GM12864 (cell line): ENCODE measurements around the gene CYP4Z1.
"Not testable (repeated sequence)": the region's sequence is repeated elsewhere in the genome, so short reads cannot be mapped to it uniquely, and the experiment has no call there.

ENCODE experiments used
- DNase-seq: peaks from one replicate; pipeline ENCODE4 v3.0.0-alpha.2; 2011; ENCODE audit warnings: low read depth
- H3K4me3 ChIP-seq: 2 replicates; pipeline ENCODE4 v1.5.1; 2011; ENCODE audit warnings: mild to moderate bottlenecking, low read depth, low read length, control low read depth
- TF ChIP-seq, protein P1 (sequence below): IDR thresholded peaks from 2 replicates; pipeline ENCODE4 v1.5.1; 2011; ENCODE audit warnings: low read depth, mild to moderate bottlenecking, moderate library complexity, low read length, control low read depth, inconsistent platforms; ENCODE audit errors: missing control alignments

CYP4Z1 gene

DNA sequence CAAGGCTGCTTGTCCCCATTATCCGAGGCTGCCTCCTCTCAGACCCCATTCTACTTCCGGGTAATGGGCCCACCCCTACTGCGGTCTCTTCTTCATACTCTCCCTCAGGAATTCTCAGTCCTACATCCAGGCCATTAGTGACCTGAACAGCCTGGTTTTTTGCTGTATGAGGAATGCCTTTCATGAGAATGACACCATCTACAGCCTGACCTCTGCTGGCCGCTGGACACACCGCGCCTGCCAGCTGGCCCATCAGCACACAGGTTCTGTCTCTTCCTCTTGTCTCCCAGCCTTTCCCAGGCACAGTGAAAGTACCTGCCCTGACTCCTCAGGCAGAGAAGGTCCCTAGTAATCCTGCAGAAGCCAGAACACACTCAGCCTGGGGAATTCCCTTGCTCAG, 76.6 kb downstream of the CYP4Z1 start:
- TF ChIP-seq, protein P1, sequence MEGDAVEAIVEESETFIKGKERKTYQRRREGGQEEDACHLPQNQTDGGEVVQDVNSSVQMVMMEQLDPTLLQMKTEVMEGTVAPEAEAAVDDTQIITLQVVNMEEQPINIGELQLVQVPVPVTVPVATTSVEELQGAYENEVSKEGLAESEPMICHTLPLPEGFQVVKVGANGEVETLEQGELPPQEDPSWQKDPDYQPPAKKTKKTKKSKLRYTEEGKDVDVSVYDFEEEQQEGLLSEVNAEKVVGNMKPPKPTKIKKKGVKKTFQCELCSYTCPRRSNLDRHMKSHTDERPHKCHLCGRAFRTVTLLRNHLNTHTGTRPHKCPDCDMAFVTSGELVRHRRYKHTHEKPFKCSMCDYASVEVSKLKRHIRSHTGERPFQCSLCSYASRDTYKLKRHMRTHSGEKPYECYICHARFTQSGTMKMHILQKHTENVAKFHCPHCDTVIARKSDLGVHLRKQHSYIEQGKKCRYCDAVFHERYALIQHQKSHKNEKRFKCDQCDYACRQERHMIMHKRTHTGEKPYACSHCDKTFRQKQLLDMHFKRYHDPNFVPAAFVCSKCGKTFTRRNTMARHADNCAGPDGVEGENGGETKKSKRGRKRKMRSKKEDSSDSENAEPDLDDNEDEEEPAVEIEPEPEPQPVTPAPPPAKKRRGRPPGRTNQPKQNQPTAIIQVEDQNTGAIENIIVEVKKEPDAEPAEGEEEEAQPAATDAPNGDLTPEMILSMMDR: peak; percentile 32
- not testable (repeated sequence) for H3K4me3 ChIP-seq, DNase-seq

DNA sequence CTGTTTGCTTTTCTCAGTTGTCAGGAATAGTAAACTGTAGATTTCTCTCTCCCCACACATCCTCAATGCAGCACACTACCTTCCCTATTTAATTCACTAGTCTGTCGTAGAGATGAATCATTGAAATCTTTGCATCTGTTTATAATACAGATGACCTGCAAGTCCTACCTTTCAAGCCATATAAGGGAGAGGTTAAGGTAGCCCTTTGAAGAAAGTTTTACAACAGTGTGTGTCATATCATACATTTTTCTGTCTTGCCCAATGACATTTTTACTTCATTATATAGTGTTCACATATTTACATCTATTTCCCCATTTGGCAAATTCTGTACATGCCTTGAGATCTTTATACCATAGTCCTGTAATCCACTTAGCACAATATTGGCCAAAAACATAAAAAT, 79.5 kb downstream of the CYP4Z1 start:
- not testable (repeated sequence) for DNase-seq, H3K4me3 ChIP-seq

DNA sequence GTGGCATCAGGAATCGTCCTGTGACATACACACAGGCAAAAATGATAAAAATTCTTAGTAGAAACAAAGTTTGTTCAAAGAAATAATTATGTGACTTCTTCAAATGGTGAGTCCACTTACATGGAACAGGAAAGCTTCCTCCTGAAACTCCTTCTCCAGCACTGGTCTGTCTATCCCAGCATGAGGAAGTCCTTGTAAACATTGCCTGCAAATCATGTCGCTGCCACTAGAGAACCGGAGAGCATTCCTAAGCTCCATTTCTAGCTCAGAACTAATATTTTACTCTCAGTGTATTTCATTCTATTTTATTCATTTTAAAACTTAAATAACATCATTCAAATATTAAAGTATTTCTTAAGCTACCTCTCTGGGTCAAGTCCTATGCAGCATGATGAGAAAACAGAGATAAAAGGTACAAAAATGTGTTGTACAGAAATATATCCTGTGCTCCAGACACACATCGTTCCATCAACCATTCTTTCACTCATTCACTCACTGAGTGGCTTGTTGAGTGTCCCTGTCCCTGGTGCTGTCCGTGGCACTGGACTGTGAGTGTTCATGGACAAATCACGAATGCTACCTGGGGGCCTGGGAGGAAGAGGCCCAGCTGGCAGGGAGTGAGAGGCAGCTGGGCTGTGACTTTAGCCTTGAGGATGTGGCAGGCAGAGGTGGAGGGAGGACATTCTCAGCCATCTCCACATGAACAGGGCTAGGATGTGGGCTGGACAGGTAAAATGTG, 80.2 kb downstream of the CYP4Z1 start:
- TF ChIP-seq, protein P1: no peak
- no peak for DNase-seq
- H3K4me3 ChIP-seq: no peak overlapping the region

DNA sequence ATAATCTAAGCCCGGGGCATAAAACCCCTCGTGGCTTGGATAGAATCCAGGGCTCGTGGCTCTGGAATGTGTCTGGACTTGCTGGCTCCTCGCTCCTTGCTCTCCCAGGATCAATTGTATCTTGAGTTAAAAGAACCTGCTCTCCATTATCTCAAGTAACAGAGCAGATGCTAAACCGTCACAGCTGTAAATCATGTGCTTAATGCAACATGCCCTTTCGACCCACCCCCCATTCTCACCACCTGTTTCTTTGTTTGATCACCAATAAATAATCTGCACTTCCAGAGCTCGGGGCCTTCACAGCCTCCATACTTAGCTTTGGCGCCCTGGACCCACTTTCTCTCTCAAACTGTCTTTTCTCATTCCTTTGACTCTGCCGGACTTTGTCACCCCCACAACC, 82.1 kb downstream of the CYP4Z1 start:
- not testable (repeated sequence) for DNase-seq, H3K4me3 ChIP-seq

DNA sequence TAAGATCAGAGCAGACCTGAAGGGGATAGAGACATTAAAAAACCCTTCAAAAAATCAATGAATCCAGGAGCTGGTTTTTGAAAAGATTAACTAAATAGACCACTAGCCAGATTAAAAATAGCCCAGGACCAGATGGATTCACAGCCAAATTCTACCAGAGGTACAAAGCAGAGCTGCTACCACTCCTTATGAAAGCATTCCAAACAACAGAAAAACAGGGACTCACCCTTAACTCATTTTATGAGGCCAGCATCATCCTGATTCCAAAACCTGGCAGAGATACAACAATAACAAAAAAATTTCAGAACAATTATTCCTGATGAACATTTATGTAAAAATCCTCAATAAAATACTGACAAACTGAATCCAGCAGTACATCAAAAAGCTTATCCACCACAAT, 89.4 kb downstream of the CYP4Z1 start:
- not testable (repeated sequence) for H3K4me3 ChIP-seq, DNase-seq

DNA sequence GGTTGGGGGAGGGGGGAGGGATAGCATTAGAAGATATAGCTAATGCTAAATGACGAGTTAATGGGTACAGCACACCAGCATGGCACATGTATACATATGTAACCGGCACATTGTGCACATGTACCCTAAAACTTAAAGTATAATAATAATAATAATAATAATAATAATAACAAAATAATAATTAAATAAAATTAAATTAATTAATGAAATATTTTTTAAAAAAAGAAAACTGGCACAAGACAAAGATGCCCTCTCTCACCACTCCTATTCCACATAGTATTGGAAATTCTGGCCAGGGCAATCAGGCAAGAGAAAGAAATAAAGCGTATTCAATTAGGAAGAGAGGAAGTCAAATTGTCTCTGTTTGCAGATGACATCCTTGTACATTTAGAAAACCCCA, 90.9 kb downstream of the CYP4Z1 start:
- DNase-seq, H3K4me3 ChIP-seq: not testable (repeated sequence)

DNA sequence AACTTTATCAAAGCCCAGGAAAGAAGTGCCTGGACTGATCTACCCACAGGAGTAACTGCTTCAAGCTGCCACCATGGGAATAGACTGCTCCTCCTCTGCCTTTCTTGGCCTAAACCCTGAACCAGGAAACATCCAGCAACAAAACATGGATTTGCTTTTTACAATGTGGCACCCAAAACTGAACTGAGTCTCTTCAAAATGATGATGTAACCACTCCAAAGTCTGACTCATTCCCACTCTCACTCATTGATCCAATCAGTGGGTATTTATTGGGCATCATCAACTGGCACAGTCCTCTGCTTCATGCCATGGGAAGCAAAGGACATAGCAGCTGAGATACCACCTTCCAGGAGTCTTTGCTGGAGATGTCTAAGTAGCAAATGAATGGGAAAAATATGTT, 93.7 kb downstream of the CYP4Z1 start:
- TF ChIP-seq, protein P1: no peak
- DNase-seq: no peak

DNA sequence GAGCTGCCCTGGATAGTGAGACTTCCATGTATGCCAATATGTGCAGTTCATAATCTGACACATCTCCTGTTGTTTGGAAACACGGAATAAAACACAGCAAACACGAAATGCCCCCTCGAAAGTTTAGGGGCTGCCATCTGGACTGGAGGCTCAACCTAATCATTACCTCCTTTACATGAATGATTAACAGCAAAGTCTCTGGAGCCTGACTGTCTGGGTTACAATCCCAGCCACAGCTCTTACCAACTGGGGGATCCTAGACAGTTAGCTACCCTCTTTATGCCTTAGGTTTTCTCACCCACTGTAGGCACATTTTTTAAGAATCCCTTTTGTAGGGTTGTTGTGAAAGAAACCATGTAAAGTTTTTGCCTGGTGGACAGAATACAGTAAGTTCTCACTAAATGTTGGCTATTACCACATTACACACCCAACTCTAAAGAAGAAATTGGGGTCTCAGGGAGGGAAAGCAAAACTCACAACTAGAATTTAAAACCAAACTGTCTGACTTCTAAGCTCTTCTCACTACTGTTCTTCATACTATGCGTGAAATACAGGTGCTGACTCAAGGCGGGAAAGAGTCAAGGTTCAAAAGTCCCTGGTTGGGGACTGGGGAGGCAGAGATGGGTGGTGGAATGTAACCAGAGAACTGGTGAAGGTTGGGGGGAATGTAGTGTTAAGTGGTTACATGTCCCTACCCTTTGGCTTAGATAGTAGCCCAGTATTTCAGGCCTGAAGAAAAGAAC, 94.4 kb downstream of the CYP4Z1 start:
- TF ChIP-seq, protein P1: no peak
- no peak overlapping the region for H3K4me3 ChIP-seq
- DNase-seq: no peak

More for the DNA sequence above, 93.7 kb downstream of the CYP4Z1 start:
- no peak overlapping the region for H3K4me3 ChIP-seq

DNA sequence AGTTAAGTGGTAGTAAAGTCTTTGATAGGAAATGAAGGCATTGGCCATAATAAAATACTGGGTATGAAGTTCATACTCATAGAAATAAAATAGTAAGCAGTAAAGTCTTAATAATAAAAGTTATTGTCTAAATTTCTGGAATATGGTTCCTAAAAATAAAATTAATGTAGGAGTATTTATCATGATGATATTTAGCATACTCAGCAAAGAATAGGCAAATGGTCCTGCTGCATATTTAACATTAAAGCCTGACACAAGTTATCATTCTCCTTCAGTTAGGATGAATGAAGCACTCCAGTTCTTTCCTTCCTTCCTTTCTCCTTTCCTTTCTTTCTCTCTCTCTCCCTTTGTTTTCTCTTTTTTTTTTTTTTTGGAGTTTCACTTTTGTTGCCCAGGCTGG, 97.5 kb downstream of the CYP4Z1 start:
- TF ChIP-seq, protein P1: no peak
- no peak for DNase-seq
- H3K4me3 ChIP-seq: no peak overlapping the region
